T-helper 2 cell treated with Interferon-gamma antibody and Interleukin-4, amounts not matched to agents 100 ng/mL and 5 ng/mL, for 36 hours (primary cell): ENCODE data around the gene FANCC. TPM values are rescaled to one million over a fixed set of nuclear protein-coding genes. Genes with fewer than 3 reads are reported as not detected.

Experiments used
- intact Hi-C: fragments of 100-400 bp; cut with micrococcal nuclease; formaldehyde crosslinking; loops from one replicate; pipeline ENCODE4 v1.15.1; 2023
- total RNA-seq: library from RNA; stranded (reverse); gene quantifications from 2 replicates; pipeline ENCODE4 v1.2.3, GENCODE V29; 2022

Gene FANCC
- total RNA-seq, 1 donor from 2014 or later = 15.9 TPM

- intact Hi-C loops = no loop called here
Observed at GRCh38 chr9:95104581-95104960, 212.9 kb downstream of the FANCC start.

DNA sequence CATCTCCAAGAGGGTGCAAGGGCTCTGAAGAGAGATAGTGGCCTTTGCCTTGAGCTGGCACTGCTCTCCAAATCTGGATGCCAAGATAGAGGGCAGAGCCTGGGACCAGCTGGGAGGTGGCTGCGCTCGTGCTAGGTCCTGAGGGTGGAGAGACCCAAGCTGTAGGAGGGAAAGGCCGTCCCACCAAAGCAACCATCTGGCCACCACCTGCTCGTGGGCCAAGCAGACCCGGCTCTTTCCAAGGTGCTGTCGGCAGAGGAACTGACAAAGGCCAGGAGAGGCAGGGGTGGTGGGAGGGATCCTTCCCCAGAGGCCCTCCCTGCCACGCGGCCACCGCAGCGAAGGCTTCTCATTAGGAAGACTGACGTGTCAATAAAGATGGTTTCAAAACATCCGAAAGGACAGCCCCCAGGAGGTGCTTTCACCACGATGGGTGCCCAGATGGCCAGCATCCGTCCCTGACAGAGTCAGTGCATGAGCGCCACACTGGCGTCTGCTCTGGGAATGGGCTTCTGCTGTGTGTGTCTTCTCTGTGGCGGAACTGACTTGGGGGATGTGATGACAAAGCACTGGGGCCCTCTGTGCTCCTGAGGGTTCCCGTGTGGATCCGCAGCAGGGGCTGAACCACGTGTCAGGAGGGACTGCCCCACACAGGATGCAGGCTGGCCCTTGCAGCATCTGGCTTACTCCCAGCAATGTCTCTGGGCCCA, 213.5 kb downstream of the FANCC start:
- intact Hi-C loops = no loop called here

GRCh38 chr9:95103281-95103771, 214.2 kb downstream of the FANCC start:
- intact Hi-C loops = no loop called here

GRCh38 chr9:95102572-95102971, 214.9 kb downstream of the FANCC start:
- intact Hi-C loops = no loop called here

DNA sequence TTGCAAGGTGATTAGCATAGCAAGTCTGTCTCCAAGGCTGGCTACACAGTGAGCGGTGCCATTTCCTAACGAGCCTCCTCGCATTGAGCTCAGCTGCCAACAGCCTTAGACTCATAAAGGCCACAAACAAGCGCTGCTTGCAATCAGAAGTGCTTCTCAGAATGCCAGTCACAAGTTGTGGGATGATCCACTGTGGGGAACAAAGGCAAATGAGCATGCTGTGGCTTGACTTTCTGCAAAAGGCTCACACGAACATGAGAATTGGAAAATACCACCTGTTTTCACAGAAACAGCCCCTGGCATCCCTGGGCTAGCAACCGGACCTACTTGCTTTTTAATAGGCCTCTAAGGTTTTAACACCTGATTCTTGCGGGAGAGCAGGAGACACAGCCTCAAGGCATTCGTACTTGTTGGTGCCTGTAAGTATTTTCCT, 215.5 kb downstream of the FANCC start:
- intact Hi-C loops = no loop called here

GRCh38 chr9:95101326-95101725, 216.2 kb downstream of the FANCC start:
- intact Hi-C loops = no loop called here

- intact Hi-C loops = no loop called here
Observed at GRCh38 chr9:95100071-95100627, 217.4 kb downstream of the FANCC start.

- intact Hi-C loops = no loop called here
Observed at GRCh38 chr9:95099321-95100070, 218.0 kb downstream of the FANCC start.

- intact Hi-C loops = no loop called here
Observed at GRCh38 chr9:95098391-95098921, 219.1 kb downstream of the FANCC start.

GRCh38 chr9:95097279-95097678, 220.2 kb downstream of the FANCC start:
- intact Hi-C loops = no loop called here

- intact Hi-C loops = no loop called here
Observed at GRCh38 chr9:95096807-95097206, 220.7 kb downstream of the FANCC start.

DNA sequence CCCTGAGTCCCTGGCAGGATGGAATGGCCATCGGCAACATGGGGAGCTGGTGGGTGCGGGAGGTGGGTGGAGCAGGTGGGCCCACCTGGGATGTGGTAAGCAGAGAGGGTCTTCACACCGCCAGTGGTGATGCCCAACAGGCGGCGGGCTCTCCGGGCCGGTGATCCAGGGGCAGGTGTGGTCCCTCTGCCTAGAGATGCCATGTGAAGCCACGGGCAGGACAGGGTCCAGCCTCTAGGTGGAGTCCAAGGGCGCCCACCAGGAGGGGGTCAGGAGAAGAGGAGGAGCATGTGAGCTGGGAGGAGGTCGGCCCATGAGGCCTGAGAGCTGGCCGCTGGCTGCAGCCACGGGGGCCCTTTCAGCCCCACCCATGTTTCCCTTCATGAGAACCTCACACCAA, 221.1 kb downstream of the FANCC start:
- intact Hi-C loops = no loop called here

DNA sequence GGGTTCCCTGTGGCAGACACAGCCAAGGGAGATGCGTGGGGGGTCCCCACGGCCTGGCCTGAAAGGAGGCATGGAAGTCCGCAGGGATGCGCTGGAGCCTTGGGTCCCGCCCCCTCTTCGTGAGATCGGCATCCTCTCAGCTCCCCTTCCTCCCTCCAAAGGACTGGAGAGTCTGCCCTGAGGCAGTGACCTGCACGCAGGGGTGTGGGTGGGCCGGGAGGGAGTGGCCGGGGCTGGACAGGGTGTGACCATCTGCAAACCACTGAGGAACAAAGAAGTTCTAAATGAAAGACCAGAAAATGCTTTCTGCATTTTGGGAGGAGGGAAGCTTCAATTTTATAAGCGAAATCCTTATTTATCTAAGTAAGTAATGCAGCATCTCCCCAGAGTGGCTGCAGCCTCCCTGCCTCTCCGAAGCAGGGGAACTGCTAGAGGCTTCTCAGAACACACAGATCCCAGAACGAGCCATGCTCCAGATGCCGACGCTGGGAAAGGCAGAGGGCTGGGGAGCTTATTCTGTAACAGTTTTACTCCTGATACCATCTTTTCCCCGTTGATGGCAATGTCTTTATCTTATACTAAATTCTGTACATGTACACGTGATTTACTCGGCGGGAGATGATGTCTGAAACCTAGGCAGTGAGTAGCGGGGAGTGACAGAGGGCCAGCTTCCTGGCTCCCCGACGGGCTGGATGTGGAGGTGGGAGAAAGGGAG, 221.7 kb downstream of the FANCC start:
- intact Hi-C loops = no loop called here

DNA sequence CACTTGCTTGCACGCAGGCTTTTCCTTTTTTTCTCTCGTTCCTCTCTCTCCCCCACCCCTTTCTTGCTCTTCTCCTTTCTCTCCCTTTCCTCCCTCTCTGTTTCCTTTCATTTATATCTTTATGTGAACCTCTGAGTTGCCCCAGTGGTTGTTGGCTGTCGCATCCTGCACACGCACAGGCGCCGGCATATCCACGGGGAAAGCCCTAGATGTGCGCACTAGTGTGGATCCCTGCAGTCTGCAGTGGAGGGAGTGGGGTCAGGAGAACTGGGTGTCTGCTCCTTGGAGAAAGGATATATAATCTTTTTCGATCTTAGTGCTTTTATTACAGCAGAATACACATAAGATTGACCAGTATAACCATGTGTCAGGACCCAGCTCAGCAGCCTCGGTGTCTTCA, 223.5 kb downstream of the FANCC start:
- intact Hi-C loops = no loop called here

- intact Hi-C loops = no loop called here
Observed at GRCh38 chr9:95093586-95093985, 223.9 kb downstream of the FANCC start.

DNA sequence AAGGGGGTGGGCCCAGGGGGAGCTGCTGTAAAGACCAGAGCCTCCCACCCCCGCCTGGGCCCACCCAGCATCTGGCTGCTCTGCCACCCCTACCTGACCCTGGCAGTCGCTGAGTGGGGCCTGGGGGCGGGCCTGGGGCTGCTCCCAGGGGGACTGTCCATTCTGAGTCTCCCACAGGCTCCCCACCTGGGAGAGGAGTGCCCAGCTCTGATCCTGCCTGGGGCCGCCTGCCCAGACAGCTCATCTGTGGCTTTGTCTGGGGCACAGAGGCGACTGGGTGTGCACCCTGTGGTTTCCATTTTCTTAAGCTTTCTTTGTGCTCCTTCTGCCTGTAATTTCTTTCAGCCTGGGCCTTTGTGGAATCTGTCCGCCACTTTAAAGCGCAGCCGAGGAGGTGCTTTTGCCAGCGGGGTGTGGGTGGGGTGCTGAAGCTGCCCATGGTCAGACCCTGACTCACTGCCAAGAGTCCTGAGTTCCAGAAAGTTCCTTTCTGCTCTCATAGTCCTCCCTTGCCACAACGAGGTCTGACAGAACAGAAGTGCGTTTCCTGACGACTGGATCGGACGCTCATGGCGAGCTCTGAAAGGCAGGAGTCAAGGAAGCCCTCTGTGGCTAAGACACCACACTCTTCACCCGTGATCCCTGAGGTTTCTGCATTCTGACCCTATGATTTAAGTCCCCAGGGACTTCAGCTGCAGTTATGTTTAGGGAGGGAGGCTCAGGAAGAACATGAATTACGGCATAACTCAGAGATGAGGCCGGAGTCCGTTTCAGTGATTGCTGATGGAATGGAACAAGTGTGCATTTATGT, 225.0 kb downstream of the FANCC start:
- intact Hi-C loops = no loop called here

GRCh38 chr9:95091601-95092261, 225.8 kb downstream of the FANCC start:
- intact Hi-C loops = no loop called here

DNA sequence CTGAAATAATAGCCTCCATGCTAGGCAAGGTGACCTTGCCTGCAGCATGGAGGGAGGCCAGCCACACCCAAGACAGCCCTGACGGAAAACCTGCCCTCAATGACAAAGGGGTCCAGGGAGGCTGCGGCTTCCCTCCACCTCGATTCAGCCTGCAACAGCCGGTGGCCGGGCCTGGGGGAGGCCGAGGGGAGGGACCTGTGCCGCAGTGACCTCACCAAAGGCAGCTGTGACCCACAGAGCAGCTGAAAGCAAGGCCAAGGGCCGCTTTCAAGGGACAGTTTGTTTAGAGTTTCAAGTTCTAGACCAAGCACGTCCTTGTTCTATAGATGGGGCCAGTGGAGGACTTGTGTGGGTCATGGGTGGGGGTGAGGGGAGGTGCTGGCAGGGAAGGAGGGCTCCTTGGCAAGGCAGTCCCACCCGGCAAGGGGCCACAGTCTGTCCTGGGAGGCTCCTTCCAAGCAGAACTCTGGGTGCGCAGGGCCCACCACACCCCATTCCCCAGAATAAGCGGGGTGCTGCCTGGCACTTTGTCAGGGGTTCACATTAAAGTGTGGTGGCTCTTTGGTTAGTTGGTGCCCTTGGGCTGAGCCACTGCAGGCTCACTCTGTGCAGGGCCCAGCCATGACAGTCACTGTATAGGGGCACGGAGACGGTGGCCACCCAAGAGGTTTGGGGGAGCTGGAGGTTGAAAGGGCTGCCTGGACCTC, 226.5 kb downstream of the FANCC start:
- intact Hi-C loops = no loop called here

GRCh38 chr9:95090023-95090791, 227.3 kb downstream of the FANCC start:
- intact Hi-C loops = no loop called here
